Measurements from ENCODE around the gene STON2.
"Not testable (repeated sequence)": the region's sequence is repeated elsewhere in the genome, so short reads cannot be mapped to it uniquely, and the experiment has no call there.

The STON2 gene, protein sequence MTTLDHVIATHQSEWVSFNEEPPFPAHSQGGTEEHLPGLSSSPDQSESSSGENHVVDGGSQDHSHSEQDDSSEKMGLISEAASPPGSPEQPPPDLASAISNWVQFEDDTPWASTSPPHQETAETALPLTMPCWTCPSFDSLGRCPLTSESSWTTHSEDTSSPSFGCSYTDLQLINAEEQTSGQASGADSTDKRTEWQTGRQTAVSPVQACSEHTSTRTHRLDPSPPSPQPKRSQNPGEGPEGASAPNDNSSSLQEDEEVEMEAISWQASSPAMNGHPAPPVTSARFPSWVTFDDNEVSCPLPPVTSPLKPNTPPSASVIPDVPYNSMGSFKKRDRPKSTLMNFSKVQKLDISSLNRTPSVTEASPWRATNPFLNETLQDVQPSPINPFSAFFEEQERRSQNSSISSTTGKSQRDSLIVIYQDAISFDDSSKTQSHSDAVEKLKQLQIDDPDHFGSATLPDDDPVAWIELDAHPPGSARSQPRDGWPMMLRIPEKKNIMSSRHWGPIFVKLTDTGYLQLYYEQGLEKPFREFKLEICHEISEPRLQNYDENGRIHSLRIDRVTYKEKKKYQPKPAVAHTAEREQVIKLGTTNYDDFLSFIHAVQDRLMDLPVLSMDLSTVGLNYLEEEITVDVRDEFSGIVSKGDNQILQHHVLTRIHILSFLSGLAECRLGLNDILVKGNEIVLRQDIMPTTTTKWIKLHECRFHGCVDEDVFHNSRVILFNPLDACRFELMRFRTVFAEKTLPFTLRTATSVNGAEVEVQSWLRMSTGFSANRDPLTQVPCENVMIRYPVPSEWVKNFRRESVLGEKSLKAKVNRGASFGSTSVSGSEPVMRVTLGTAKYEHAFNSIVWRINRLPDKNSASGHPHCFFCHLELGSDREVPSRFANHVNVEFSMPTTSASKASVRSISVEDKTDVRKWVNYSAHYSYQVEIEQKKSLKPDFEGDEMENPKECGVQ

DNA sequence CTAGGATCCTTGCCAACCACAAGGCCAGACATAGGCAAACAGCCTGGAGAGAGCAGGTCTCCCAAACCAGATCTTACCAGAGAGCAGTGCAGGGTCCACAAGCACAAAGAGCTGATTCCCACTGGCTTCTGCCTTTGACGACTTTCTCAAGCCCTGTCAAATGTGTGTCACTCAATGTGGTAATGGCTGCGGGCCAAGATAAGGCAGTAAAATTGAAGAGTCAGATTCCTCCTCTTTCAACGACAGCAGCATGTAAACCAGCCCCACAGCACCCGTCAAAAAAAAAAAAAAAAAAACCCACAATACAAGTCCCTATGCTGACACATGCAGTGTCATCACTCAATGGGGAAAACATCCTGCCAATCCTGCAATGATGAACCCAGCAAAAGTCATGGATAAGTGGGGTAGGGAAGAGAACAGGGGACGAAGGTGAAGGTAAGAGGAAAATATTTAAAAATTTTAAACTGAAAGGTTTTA is at the start of gene STON2:
Gene STON2 (minus strand): TSS at position 123 of the 477 bp plus-strand sequence. CDS start 1,942 bp downstream, outside the sequence.
- DNase-seq (ENCODE audit: low read depth, low spot score): peak; percentile 71

DNA sequence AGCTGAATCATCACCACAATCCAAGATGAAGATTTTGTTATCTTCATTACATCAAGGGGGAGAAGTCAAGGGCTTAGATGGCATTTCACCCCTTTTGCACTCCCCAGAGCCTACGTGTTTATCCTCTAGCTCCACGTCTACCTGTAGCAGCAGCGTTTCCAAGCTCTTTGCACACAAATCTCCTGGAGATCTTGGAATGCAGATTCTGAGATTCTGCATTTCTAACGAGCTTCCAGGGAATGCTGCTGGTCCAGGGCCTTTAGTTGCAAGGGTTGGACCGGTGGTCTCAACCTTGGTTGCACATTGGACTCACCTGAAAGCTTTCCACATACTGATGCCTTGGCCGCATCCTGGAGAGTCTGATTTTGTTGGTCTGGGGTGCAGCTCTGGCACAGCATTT is 49.5 kb upstream of the STON2 start:
- DNase-seq (ENCODE audit: low read depth, low spot score): no peak

DNA sequence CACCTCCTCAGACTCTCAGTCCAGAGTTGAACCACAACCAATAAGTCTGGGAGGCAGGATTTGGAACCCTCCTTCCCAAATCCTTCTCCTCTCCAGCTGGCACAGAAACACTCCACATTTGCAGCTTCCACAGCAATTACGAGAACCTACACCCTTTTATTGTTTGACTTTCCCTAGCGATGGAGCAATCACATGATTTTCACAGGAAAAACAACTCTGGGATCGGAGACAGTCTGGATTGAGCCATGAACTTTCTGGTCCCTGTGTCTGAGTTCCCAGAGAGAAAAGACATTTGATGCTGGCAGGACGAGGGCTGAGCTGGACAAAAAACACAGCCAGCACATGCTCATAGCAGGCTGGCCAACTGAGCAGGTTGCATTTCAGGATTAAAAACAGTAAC is 49.0 kb upstream of the STON2 start:
- DNase-seq (ENCODE audit: low read depth, low spot score): no peak

DNA sequence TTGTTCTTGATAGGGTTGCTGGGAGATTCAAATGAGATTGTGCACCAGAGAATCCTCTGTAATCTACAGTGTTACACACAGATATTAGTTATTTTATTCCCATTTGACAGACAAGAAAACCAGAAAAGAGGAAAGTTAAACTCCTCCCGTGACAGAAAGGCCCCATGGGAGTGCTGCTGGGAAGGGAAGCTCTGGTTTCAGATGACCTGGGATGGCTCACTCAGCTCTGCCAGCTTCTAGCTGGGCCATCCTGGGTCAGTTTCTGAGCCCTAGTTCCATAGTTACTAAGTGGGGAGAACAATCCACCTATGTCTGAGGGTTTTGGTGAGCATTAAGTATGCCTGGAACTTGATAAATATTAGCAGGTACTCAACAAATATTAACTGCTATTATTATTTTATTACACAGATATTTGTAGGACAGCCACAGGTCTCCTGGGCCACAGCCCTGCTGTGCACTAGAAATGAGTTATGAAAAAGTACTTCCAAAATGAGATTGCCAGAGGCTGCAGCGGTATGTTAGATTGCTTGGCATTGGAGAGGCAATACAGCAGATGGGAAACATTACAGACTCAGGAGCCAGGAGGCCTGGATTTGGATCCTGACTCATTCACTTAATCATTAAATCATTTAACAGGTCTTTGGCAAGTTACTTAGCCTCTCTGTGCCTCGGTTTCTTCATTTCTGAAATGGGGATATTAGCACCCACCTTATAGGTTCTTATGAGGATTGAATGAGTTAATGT is 47.1 kb upstream of the STON2 start:
- DNase-seq (ENCODE audit: low read depth, low spot score): no peak

DNA sequence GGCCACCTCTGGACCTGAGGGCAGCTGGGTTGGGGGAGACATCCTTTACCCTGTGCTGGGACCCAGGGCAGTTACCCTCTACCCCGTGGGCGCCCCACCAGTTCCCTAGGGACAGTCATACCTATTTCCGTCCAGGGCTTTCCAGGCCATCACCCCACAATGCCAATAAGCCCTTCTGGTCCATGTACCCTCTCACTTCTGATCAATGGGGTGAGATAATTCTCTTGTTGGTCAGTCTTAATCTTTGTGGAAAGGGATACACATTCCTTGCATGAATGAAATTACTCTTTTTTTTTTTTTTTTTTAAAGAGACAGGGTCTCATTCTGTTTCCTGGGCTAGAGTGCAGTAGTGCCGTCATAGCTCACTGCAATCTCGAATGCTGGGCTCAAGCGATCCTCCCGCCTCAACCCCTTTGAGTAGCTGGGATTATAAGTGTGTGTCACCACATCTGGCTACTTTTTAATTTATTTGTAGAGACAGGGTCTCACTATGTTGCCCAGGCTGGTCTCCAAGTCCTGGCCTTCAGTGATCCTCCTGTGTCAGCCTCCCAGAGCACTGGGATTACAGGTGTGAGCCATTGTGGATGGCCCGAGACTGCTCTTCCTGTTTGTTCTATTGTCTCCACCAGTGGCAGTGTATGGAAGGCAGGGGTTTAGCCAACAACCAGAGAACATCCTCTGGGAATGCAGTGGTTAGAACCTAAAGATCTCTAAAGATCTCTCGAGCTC is 46.3 kb upstream of the STON2 start:
- DNase-seq (ENCODE audit: low read depth, low spot score): no peak

DNA sequence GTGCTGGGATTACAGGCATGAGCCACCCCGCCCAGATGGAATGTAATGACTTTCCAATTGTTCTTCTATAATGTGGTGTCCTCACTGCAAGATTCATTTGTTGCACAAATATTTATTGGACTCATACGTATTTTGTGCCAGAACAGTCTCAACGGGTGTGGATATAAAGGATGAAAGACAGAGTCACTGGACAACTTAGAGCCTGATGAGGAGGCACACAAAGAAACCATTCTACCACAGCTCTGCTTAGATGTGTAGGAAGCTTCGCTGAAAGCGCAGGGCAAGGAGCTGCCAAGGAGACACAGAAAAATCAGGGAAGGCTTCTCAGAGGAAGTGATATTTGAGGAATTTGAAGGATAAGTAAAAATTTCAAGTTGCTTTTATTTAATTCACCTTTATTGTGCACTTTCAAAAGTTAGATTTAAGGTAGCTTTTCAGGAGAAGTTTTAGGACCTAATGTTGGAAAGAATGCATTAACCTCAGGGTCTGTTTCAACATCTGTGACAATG is 41.6 kb upstream of the STON2 start:
- no peak for DNase-seq (ENCODE audit: low read depth, low spot score)

DNA sequence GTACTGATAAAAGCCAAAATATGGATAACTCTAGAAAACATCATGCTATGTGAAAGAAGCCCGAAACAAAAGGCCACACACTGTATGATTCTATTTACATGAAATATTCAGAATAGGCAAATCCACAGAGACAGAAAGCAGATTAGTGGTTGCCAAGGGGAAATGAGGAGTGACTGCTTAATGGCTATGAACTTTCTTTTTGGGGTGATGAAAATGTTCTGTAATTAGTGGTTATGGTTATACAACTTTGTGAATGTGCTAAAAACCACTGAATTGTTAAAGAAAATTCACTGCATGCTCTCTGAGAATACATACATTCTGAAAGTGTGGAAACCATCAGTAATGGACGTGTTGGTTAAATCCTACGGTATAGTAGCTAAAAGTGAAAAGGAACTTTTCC is 39.9 kb upstream of the STON2 start:
- DNase-seq (ENCODE audit: low read depth, low spot score): no peak

DNA sequence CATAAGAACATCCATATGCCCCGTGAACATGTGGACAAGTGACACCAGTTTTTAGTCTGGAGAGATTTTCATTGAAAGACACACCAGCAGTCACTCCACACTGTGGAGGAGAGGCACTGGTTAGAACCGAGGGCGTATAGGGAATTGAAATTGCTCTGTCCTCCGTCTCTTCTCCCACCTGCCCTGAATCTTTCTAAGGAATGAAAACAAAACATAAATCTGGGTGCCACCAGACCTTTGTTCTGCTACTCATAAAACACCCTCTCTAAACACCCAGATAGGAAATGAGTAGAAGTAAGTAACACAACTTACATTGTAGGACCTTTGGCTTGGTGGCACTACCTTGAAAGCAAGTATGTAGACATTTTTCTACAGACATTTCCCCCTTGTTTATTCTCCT is 37.1 kb upstream of the STON2 start:
- no peak for DNase-seq (ENCODE audit: low read depth, low spot score)

DNA sequence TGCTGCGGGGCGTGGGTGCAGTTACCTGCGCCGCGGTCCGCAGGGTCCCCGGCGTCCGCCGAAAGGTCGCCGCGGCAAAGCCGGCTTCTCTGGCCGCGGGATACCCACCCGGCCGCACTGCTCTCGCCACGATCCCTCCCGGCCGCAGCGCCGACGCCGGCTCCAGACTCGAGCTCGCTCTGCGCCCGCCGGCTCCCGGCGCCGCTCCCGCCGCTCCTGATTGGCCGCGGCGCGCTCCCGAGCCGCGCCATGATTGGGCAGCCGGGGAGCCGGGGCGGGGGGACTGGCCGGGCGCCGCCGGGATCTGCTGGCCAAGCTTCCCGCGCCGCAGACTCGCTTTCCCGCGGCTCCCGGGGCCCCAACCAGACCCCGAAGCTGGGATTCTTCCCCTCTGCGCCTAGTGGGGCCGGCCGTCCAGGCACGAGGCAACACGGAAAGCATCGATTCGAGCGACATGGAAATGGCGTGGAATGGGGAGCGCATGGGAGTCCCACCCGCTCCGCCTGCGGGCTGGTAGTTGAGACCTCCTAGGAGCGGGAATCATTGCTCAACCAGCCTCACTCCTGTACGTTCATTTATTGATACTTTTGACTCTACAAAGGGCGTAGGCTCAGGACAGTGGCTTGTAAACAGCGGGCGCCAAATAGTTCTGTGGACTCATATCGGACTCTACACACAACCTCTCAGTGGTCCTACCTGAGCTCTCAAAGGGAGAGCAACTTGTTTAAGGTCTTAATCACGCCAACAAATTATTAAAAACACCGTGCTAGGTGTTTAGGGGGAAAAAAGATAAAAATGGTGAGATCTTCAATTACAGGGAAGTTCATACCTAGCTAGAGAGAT is 36.4 kb upstream of the STON2 start:
- peak; percentile 84 for DNase-seq (ENCODE audit: low read depth, low spot score)

DNA sequence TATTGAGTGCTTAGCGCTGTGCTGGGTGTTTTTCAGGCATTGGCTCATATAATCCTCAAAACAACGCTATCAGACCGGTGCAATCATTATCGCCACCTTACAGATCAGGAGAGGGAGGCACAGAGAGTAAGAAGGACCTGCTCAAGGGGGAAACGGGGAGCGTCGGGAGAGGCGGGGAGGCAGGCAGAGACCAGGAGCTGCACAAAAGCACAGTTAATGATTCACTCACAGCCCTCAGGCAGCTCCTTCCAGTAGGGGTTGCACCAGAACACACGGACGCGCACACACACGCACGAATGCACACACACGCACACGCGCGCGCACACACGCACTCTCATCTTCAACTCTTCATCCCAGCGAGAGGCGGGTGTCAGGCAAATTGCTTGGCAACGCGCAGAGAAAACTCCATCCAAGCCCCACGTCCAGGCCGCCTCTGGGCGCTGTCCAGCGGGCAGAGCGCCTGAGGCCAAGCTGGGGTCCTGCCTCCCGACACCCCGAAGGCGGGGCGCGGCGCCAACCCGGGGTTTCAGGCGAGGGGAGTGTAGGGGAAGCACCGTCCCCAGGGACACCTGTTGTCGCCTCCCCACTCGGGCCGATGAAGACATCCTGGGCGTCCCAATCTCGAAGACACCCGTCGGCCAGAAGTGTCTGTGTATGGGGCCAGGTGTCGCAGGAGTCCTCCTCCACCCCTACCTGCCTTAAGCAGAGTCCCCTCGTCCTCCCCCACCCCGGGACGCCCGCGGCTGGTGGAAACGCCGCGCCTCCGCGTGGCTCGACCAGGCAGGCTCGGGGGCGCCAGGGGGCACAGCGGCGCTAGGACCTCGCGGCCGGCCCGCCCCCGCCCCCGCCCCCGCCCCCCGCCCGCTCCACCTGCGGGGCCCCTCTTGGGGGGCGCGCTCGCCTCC is 35.5 kb upstream of the STON2 start:
- DNase-seq (ENCODE audit: low read depth, low spot score): peak; percentile 75

DNA sequence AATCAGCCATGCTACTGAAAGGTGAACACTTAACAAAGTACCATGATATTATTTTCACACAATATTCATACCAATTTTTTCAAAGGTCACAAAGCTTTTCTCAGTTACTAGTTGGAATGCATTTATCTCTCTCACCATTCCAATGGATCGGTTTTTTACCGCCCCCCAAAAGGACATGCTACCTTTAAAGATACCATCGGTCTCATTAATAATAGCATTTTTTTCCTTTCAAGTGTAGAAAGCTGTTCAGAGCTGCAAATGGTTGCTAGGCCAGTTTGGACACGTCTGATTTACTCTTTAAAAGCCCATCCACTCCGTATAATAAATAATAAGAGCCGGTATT is 34.9 kb upstream of the STON2 start:
- DNase-seq (ENCODE audit: low read depth, low spot score): no peak

DNA sequence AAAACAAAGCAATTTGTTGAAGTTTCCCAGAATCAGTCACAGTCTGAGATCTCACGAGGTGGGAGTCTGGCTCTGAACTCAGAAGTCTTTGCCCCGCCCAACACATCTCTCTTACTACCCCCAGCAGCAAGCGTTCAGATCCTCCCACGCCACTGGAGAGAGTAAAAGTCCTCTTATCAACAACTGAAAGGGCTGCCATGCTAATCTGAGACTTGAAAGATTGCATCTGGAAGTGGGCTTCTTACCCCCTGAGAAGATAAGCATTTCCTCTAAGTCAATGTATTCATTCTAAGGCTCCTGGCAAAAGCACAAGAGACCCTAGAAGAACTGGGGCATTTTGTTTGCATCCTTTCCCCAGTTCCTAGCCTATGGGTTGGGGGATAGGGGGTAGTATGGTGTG is 34.1 kb upstream of the STON2 start:
- no peak for DNase-seq (ENCODE audit: low read depth, low spot score)

DNA sequence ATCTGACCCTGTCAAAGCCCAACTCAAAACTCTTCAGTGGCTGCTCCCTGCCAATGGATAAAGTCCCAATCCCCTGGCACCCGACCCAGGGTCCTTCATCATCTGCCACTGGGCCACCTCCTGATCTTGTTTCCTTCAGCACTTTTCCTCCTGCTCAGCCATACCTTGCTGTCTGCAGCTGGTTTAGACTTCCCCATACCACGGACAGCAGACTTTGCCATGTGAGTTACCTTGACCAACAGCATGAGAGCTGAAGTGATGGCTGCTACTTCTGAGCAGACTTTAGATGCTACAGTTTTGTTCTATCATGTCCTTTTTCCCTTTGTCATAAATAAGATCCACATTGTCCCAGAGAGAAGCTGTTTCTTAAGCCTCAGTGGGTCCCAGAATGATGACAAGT is 33.3 kb upstream of the STON2 start:
- no peak for DNase-seq (ENCODE audit: low read depth, low spot score)

DNA sequence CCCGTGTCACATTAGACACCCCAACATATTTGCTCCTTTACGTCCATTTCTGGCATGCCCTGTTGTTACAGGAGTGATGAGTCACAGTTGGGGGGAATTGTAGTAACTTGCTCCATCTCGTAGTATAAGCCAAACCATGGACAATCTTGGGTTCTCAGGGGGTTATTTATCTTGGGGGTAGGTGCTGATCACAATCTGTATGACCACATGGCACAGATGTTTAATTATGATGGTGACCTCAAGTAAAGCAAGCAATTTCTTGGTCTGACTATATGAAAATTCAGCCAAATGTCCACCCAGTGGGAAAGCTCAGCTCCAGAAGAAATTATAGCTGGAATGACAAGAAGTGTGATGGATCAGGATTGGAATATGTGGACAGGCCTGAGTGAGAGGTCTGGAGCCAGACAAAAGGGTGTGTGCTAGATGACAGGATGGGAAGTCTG is 32.1 kb upstream of the STON2 start:
- no peak for DNase-seq (ENCODE audit: low read depth, low spot score)

DNA sequence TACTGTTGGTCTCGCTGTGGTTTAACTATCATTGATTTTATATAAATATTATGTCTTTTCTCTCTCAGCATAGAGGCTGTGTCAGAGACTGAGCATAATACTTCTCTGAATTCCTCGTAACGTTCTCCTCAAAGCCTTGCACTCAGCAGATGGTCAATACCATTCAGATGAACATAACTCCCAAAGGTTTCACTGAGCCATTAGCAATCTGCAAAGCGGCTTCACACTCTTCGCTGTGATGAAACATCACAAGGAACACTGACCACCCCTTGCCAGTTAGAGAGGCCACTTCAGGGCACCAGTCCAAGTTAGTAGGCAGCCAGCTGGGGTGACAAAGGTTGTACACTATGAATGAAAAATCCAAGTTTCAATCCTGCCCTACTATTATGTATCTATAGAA is 30.1 kb upstream of the STON2 start:
- no peak for DNase-seq (ENCODE audit: low read depth, low spot score)

DNA sequence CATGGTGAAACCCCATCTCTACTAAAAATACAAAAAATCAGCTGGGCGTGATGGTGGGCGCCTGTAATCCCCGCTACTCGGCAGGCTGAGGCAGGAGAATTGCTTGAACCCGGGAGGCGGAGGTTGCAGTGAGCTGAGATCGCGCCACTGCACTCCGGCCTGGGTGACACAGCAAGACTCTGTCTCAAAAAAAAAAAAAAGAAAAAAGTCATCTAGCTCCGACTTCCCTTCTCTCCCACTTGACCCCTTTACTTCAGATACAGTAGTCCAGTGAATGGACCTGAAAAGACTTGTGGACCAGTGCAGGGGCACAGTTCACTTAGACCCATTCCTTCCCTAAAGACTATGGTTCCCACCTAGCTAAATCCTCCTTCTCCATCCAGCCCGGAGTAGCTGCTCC is 29.6 kb upstream of the STON2 start:
- DNase-seq (ENCODE audit: low read depth, low spot score): not testable (repeated sequence)

DNA sequence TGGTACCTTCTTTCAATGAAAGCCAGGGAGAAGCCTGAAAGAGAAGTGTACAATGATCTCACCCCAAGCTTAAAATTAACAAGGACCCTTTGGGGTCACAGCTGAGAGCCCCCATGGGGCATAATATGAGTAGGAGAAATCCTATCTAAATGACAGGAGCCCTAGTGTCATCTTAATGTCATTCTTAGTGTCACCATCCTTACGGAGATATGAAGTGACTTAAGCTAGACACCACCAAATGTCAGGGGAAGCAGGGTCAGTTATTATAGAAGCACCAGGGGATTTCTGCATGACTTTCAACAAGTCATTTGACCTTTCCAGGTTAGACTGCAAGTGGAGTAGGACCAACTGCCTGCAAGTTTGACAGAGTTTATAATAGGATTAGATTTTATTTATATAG is 28.9 kb upstream of the STON2 start:
- no peak for DNase-seq (ENCODE audit: low read depth, low spot score)

DNA sequence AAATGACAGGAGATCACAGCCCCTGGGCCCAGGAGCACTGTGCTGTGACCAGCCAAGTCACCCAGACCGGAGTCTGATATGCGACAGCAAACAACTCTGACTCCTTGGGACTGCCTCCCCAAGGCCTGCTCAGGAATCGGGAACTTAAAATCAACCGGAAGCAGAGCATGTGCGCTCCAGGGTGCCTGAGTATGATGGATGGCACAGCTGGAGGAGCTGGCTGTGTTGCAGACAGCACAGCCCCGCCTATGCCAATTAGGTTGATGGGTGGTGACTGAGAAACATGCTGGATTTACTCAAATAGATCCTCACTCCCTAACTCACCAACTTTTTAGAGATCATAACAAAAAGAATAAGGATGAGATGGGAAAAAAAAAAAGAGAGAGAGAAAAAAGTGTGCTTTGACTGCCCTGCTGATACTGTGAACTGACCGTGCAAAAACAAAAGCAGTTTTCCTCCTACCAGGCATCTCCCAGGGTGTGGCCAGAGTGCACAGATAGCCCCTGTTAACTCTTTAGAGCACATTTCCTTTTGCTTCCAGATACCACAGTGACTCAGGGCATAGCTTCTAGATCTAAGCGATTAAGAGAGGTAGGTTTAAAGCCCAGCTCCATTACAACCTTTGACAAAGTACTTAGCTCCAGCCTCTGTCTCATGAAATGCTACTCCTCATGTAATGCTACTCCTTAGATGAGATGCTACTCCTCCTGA is 27.4 kb upstream of the STON2 start:
- peak; percentile 89 for DNase-seq (ENCODE audit: low read depth, low spot score)
